DMS153 treated with DMSO at 0.1 percent for 48 hours (cell line): Measurements from ENCODE around the gene DUSP1.
A peak's percentile ranks its signal among the peaks of the same experiment; 100 is the strongest.

Experiments used
- DNase-seq: peaks from one replicate; lab custom pipeline; 2025; ENCODE audit not compliant: unreplicated experiment; lab: John Stamatoyannopoulos, UW

DUSP1 gene

DNA sequence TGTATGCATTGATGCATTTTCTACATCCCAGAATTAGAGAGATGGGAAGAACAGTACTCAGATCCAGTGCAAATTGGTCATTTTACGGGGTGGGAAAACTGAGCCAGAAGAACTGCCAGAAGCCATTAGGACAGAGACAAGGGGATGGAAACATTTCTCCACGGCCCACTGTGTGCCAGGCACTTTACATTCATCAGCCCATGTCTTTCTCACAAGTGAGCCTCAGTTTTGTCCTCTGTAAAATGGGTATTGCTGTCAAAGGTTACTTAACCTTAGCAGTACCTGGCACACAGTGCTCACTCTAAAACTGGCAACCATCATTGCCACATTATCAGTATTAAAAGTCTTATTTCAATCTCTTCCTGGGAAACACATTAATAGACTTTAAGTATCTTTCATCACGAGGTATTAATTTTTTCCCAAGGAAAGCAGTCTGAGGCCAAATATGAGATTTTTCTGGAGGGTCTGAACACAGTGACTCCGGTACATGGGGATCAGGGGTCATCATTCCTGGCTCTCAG is 5.2 kb downstream of the DUSP1 start:
- DNase-seq = no peak

DNA sequence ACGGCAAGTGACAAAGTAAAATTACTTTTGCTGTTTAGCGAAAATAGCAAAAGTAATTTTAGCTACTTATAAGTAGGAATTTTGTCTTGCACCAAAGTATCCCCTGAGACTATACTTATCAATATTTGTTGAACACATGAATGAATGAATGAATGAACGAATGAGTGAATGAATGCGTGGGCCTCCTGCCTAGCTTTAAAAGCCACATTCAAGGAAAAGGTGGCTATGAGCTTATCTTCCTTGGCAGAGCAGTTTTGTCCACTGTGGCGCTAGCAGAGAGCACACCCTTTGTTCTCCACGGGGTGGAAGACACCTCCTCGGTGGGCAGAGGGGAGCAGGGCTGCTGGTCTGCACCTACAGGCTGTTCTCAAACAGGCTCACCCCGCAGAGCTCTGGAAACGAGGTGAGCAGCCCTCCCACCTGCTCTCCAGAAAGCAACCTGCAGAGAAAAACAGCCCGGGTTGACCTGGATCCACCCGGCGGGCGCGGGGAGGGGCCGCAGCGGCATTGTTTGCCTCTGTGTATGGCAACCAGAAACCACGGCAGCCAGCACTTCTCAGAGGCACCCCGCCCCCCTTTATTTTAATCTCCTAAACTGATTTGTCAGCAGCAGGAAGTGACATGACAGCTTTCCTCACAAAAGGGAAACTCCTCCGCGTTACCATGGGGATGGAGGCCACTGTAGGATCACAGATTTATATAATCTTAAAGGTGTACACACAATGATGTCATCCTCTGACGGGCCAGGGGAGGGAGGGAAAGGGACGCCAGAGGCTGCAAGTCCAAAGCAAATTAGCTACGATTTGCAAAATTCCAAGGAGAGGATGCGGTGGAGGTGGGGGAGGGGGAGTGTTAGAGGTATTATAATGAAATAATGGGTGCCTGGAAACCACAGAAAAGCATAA is 5.9 kb downstream of the DUSP1 start:
- DNase-seq = peak; percentile 80

DNA sequence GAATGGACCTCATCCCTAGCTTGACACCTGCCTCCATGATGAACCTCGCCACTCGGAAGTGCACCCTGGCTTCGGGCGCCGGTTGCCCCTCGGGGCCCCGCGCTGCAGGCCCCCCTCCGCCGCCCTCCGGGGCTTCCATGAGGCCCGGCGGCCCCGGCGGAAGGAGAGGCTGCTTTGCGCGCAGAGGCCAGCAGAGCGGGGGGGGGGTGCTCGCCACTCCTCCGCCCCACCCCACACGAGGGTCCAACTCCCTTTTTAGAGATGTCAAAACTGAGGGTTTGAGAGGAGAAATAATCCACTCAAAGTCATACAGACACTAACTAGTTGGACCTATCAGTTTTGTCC is 7.9 kb downstream of the DUSP1 start:
- DNase-seq = no peak

DNA sequence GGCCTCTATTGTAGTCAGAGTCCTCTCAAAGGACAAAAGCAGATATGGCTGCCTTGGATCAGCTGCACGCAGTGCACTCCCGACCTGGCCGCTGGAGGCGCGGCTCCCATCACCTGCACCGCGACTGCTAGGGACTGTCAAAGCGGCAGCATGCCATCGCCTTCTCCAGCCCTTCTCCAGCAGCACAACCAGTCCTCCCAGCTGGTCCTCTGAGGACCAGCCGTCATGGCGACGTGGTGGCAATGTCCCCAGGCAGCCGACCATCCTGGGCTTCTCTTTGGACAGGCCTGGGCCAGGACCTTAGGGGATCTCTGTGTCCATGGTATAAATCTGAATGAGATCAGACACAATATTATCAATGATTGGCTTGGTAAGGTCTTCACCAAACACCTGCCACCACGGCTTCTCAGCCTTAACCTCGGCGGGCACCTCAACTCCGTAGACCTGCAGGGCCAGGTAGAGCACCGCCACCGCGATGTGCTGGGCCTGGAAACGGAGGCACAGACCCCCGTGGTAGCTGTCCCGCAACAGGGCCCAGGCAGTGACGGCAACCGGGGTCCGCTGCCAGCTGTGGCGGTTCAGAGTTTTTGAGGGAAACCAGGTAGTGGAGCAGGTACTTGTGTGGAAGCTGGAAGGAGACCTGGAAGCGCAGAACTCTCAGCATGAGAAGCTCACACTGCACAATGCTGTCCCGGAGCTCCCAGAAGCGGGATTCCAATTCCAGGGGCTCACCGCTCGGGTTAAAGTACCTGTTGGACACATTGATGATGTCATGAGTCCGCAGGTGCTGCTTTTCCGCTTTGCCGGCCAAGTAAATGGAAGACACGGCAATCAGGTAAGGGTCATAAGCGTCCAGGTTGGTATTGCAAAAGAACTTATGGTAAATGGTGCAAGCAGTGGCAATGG is 8.5 kb downstream of the DUSP1 start:
- no peak for DNase-seq

DNA sequence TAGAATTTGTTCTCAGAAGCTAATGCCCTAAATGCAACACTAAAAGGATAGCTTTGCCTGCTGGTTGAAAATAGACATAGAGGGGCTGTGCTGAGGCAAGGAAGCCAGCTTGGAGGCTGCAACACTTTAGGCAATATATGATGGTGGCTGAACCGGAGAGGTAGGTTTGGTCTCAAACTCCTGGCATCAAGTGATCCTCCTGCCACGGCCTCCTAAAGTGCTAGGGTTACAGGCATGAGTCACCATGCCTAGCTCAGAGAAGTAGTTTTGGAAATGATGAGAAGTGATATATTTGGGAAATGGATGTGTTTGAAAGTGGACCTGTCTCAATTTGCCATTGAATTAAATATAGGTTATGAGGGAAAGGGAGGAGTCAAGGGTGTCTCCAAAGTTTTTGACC is 10.0 kb downstream of the DUSP1 start:
- DNase-seq = no peak

DNA sequence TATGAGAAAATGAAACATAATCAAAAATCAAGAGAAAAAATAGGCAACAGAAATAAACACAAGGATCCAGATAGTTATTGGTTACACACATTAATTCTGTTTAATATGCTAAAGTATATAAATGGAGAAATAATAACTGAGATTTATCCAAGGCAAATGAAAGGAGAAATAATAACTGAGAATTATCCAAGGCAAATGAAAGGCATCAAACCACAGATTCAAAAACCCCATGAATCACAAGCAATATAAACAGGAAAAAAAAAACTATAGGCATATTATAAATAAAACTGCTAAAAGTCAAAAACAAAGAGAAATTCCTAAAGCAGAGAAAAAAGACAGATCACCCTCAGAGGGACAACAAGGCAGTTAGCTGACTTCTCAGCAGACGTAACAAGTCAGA is 10.9 kb downstream of the DUSP1 start:
- DNase-seq = no peak

DNA sequence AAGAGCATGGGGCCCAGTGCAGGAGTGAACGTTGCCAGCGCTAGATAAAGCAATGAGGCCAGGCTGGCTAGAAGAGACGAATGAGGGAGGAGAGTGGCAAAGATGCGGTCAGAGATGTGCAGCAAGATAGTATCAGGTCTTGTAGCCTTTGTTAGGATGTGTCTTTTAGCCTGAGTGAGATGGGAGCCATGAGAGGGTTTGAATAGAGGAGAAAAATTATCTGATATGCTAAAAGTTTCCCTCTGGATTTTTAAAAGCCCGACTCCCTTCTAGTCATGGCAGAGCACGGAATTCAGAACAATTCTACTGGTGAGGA is 12.2 kb downstream of the DUSP1 start:
- no peak for DNase-seq

DNA sequence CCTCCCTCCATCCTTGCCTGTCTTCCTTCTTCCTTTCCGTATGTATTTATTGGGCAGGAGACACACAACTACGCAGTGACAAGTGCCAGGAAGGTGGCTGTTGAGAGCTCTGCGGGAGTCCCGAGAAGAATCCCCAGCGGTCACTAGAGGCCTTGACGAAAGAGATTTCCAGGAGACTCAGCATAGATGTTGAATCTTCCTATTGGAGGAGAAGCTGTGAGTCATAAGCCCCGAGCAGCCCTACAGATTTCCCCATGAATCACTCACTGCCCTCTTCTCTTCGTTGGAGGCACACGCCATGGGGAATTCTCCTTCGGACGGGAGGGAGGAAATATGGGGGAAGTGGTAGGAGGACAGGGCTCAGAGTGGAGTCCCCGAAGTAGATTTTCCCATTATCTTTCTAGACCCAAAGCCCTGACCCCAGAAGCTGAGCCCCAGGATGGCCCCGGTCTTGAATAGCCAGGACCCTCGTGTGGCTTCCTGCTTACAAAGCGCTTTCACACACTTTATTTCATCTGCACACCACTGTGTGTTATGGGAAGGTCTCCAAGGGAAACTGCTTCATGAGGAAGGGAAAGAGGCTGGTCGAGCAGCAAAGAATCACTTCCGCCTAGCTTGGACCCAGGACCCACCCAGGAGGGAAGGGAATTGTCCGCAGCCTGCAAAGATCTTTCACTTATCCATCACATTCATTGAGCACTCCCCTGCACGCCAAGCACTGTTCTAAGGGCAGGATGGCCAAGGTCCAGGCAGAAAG is 12.7 kb downstream of the DUSP1 start:
- no peak for DNase-seq

DNA sequence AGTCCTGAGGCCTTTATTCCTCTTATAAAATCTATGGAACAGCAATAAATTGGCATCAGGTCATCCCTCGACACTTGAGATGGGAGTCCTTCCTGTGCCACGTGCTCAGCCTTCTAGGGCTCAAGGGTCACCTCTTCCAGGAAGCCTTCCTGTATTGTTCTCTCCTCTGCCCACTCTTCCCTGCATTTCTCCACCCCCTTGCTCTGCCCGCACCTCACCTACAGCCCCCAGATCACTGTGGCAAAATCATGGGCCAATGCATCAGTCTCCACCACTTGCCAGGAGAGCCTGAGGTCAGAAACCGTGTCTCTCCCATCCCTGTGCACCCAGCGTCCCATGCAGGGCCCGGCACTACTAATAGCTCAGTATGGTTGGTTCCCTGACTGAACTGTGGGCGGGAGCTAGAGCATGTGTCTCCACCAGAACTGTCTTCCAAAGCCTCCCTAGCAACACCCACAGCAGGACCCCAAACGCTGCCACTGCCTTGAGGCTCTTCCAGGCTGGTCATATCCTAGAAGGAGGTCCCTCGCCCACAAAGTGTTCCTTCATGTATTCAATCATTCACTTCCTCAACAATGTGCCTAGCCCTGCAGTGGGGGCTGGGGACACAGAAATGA is 13.5 kb downstream of the DUSP1 start:
- no peak for DNase-seq

DNA sequence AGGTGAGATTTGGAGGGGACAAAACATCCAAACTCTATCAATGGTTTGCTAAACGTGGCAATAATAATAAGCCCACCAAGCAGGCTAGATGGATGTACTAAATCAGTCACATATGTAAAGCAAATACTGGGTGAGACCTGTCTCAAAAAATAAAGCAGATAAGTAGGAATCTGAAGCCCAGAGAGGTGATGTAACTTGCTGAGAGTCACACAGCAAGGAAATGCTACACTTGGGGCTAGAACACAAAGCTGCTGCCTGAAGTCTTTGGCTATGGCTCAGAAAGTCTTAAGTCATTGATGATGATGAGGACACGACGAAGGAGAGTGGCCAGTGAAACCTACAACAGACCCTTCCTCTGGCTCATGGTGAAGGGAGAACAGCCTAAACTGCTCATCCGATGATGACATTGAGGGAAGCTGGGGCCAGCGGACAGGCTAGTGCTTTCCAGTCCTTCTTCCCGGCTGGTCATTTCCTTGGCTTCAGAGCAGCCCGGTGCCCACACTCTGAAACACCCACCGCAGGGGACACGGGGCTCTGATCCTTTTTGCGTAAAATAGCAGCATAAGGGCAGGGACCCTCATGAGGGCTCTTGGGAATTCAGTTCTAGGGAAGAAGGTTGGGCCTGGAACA is 14.1 kb downstream of the DUSP1 start:
- no peak for DNase-seq

DNA sequence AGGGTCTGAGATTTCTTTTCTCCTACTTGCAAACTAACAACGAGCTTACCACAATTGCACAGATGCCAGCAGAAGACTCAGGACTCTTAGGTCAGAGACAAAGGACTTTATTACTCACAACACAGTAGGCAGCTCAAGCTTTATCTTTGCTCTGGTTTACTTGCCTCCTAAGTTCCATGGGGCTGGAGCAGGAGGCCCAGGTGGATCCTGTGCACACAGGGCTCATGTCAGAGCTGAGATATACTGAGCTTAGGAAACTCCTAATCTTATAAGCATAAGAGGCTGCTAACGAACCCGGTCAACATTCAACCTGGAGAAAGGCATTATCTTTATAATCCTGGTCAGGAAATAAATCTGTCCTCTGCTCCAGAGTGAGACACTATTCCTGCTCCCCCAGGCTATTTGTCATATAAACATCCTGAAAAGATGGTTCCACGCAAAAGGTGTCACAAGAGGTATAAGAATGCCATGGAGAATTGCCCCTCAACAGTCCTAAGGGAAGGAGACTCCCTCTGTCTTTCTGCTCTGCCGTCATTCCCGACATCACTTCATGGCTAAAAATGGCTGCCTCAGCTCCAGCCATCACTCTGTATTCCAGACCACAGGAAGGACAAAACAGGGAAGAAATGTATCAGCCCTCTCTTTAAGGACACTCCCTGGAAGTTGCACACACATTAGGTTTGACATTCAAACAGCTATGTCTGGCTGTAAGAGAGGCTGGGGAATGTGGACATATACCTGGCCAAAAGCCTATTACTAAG is 16.2 kb downstream of the DUSP1 start:
- no peak for DNase-seq

DNA sequence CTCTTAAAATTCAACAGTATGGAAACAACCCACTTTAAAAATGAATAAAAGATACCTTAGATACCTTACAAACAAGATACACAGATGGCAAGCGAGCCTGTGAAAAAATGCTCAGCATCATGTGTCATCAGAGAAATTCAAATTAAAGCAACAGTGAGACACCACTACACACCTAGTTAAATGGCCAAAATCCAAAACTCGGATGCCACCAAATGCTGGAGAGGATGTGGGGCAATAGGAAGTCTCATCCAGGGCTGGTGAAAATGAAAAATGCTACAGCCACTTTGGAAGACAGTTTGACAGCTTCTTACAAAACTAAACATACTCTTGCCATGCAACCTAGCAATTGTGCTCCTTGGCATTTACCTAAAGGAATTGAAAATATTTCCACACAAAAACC is 17.9 kb downstream of the DUSP1 start:
- no peak for DNase-seq

DNA sequence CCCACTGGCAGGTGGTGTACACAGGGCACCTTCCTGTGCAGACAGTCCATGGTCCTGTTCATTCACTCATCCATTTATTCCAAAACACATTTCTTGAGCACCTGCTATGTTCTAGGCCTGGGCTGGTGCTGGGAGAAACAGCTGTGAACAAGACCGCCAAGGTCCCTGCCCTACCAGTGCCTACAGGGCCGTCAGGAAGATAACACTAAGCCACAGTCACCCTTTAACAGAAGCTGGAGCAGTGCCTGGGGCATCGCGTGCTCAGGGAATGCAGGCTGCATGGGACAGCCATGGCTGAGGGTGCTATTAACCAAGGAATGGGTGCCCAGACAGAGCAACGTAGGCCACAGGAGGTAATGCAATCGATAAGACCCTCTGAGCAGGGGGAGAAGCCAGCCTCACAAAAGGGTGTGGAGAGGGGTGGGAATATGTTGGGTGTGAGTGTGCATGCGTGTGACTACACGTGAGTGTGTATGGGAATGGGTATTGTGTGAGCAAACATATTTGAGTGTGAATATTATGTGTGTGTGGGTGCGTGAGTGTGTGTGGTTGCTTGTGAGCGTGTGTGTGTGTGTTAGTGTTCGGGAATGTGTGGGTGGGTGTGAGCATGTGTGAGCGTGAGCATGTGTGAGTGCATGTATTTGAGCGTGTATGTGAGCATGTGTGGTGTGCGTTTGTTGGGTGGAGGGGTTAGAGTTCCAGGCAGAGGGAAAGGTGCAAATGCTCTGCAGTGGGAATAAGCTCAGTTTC is 19.1 kb downstream of the DUSP1 start:
- DNase-seq = no peak

DNA sequence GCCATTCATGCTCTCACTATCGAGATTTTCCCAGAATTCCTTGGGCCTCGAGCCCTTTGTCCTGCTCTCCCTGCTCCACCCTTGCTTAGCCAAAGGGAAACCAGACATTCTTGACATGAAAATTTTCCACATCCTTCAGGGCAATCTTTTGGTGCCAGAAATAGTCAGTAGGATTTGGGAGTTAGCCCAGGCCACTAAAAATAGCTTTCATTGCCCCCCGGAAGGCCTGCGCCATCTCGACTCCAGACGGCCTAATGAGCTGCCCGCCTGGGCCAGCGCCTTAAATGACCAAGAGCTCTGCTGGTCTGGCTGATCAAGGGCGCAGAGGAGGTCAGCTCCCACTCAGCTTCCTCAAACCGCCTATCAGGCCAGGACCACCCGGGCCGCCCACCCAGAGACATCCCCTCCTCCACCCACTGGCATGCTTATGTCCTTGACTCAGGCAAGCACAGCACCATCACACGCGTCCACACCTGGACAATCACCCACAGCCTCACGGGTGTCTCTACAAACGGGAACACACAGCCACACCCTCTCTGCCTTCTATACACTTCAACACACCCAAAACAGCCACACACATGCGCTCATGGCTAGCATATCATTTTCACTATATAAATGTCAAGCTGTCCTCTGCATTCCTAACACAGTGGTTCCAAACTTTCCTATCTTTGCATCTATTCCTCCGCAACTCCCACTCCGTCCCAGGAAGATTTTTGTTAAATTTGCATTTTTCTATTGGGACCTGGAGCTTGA is 20.9 kb downstream of the DUSP1 start:
- no peak for DNase-seq

DNA sequence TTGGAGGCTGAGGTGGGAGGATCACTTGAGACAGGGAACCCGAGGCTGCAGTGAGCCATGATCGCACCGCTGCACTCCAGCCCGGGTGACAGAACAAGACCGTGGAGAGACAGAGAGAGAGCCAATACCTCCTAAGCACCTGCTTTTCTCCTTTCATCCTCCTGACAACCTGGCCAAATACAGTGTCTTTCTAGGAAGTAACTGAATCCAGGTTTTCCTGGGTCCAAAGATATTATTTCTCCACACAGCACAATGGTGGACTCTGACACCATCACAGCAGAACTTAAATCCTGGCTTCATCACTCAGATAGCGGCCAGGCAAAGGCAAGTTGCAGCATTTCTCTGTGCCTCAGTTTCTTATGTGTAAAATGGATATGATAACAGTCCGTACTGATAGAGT is 21.9 kb downstream of the DUSP1 start:
- no peak for DNase-seq

DNA sequence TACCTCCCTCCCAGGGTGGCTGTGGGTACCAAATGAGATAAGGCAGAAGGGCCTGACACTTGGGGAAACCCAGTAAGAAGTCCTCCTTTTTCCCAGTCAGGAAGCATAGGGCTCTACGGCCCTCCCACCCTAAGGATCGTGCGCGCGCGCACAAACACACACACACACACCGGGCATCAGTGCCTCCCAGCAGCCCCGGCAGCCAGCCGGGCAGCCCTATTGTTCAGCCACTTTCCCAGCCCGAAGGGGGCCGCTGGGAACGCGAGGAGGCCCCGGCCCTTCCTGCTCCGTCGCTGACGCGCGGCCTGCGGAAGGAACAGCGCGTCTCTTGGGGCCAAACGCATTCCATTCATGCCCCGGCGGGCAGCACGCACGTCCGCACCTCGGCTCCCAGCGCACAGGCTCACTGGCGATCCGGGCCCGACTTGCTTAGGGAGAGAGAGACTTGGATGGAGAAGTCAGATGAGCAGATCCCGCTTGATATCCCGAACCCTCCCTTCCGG is 22.6 kb downstream of the DUSP1 start:
- no peak for DNase-seq

DNA sequence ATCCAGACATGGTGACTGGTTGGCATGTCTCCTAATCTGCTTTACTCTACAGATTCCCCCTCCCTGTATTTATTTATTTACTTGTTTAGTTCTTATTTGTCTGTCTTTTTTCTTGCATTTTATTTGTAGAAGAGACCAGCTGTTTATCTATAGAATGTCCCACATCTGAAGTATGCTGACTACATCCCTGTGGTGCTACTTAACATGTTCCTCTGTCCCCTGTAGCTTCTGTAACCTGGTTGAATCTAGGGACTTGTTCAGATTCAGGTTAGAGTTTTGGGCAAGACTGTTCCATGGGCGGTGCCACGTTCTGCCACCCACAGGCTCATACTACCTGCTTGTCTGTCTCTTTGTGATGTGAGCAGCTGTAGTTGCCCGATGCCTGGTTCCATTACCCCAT is 23.5 kb downstream of the DUSP1 start:
- no peak for DNase-seq

DNA sequence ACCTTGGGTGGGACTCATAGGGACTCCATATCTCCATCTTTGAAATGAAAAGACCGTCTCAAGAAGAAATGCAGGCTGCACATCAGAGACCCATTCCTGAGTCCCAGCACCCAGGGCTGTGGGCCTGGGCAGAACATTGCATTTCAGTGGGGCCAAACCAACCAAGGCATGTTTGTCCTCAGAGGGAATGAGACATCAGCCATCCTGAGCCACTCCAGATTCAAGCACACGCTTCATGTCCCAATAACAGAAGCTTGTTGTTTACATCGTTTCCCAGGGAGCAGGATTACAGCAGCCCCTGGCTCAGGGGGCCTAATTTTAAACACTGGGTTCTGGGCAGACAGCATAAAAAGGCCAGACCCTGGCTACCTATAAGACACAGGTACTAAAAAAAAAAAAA is 24.3 kb downstream of the DUSP1 start:
- DNase-seq = no peak
